HUES48 (cell line): ENCODE results near the gene ARFGAP3.

Experiments used
- H3K27ac ChIP-seq: one replicate; pipeline ENCODE4 v1.7.0; 2013; ENCODE audit warnings: low read depth, low read length, inconsistent platforms
- H3K27me3 ChIP-seq: 2 replicates; pipeline ENCODE4 v1.6.1; 2013; ENCODE audit warnings: mild to moderate bottlenecking, low read length; ENCODE audit not compliant: control insufficient read depth, insufficient read depth
- H3K36me3 ChIP-seq: 2 replicates; pipeline ENCODE4 v1.6.1; 2013; ENCODE audit warnings: low read length; ENCODE audit not compliant: control insufficient read depth, insufficient read depth
- H3K4me1 ChIP-seq: 2 replicates; pipeline ENCODE4 v1.6.1; 2013; ENCODE audit warnings: mild to moderate bottlenecking, low read length; ENCODE audit not compliant: control insufficient read depth, insufficient read depth
- H3K4me3 ChIP-seq: 2 replicates; pipeline ENCODE4 v1.5.1; 2013; ENCODE audit warnings: mild to moderate bottlenecking, low read depth, low read length
- H3K9ac ChIP-seq: 2 replicates; pipeline ENCODE4 v1.6.1; 2013; ENCODE audit warnings: mild to moderate bottlenecking, low read depth, low read length, moderate library complexity
- H3K9me3 ChIP-seq: 2 replicates; pipeline ENCODE4 v1.6.1; 2013; ENCODE audit warnings: low read length; ENCODE audit not compliant: control insufficient read depth, insufficient read depth

ARFGAP3 gene, protein sequence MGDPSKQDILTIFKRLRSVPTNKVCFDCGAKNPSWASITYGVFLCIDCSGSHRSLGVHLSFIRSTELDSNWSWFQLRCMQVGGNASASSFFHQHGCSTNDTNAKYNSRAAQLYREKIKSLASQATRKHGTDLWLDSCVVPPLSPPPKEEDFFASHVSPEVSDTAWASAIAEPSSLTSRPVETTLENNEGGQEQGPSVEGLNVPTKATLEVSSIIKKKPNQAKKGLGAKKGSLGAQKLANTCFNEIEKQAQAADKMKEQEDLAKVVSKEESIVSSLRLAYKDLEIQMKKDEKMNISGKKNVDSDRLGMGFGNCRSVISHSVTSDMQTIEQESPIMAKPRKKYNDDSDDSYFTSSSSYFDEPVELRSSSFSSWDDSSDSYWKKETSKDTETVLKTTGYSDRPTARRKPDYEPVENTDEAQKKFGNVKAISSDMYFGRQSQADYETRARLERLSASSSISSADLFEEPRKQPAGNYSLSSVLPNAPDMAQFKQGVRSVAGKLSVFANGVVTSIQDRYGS

DNA sequence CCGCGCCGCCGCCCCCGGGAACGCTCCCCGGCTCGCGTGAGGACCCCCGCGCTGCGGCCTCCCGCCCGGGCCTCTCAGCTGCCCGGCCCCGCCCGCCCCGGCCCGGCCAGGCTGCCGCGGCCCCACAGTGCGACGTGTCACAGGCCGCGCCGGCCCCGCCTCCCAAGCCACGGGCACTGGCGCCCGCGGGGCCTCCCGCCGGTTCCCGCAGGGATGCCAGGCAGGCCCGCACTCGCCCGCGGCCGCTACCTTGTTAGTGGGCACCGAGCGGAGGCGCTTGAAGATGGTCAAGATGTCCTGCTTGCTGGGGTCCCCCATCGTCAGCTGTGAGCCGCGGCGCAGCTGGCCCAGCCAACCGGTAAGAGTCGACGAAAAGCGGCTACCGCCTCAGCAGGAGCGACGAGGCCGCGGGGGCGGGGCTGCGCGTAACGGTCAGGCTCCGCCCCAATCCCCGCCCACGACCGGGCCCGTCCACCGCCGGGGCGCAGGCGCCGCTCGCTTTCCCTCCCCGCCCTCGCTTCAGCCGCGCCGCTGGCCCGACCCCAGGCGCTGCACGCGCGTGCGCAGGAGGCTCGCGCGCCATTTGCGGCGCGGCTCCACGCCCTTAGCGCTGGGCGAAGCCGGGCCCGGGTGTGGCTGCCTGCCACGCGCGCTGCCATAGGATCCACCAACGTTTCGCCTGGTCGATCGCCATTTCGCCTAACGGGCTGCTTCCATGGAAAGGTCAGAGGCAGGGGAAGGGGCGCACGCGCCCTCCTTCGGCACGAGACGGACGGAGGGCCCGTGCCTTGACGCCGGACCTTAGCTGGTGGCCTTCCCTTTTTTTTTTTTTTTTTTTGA, at the start of gene ARFGAP3:
Gene ARFGAP3 (minus strand): TSS at position 409 of the 840 bp plus-strand sequence. CDS start 91 bp downstream, at position 318.
- Histone ChIP-seq H3K36me3 (no peaks in the 10 kb centered on the region), H3K27me3 (peaks cover 18% of the 10 kb centered on the region), H3K4me1 (no peaks in the 10 kb centered on the region), H3K9ac (peak within 1 kb of the TSS; percentile 56), H3K27ac (peak within 1 kb of the TSS; percentile 77), H3K4me3 (peak within 1 kb of the TSS; percentile 73), H3K9me3 (no peaks in the 10 kb centered on the region)

DNA sequence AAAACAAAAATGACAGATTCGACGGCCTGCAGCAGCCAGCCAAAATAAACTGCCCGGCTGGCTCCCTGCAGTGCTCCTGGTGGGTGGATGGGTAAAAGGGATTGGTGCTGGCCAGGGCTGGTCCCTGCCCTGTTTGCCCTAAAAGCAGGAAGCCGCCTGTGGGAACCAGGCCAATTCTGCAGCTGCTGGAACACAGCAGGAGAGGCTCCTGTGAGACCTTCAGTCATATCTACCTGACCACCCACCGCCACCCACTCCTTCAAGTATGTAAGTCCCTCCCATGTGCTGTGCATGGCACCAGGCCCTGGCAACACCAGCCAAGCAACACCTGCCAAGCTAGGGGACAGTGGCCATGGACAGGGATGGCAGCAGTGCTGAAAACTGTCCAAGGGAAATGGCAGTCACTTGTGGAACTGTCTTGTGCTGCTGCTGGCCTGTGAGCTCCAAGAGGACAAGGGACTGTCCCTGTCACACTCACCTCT, 48.7 kb upstream of the ARFGAP3 start:
- Histone ChIP-seq H3K4me3 (no peak overlapping the region), H3K4me1 (0 out of 2 replicates have a peak, but pooled peaks cover 3% of the 10 kb centered on the region), H3K9me3 (no peaks in the 10 kb centered on the region), H3K27ac (no peak overlapping the region), H3K36me3 (peaks cover 34% of the 10 kb centered on the region), H3K27me3 (no peaks in the 10 kb centered on the region), H3K9ac (no peak overlapping the region)

DNA sequence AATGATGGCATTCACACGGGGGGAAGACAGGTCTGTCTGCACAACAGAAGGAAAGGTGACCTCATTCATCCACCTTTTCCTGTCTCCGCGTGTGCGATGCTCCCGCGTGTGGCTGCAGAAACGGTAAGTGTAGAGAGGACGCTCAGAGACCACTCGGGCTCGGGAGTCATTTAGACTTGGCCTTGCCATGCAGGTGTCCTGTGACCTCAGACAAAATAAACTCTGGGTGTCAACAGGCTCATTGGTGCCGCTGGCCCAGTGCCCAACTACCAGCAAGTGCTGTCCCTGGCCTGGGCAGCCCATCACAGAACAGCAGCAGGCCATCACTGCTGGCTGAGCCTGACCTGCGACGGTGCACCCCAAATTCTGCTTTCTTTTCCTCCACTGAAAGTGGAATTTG, 48.1 kb upstream of the ARFGAP3 start:
- H3K9ac ChIP-seq, result no peak overlapping the region
- H3K4me3 ChIP-seq, result no peak overlapping the region
- no peaks in the 10 kb centered on the region for H3K9me3 ChIP-seq
- H3K4me1 ChIP-seq, result 0 out of 2 replicates have a peak, but pooled peaks cover 3% of the 10 kb centered on the region
- H3K36me3 ChIP-seq, result peaks cover 30% of the 10 kb centered on the region
- H3K27ac ChIP-seq, result no peak overlapping the region
- no peaks in the 10 kb centered on the region for H3K27me3 ChIP-seq

DNA sequence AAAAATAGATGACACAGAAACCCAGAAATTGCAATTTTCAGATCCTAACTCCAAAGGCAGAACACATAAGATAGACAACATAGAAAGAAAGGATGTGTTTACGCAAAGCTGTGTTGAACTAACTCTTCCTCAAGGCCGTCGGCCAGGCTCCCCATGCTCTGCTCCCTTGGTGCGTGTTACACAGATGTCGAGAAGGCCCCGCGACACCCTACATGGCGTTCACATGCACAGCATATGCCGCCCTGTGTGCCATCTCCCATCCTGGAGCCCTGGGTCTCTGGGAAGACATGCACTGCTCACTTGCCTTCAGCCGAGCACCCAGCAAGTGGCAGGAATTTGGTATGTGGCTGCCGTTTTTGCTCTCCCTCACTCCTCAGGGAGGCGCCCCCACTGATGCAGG, 47.0 kb upstream of the ARFGAP3 start:
- H3K9ac ChIP-seq, result no peak overlapping the region
- no peak overlapping the region for H3K27ac ChIP-seq
- no peaks in the 10 kb centered on the region for H3K9me3 ChIP-seq
- H3K4me3 ChIP-seq, result no peak overlapping the region
- 0 out of 2 replicates have a peak, but pooled peaks cover 3% of the 10 kb centered on the region for H3K4me1 ChIP-seq
- peaks cover 23% of the 10 kb centered on the region for H3K36me3 ChIP-seq
- no peaks in the 10 kb centered on the region for H3K27me3 ChIP-seq

DNA sequence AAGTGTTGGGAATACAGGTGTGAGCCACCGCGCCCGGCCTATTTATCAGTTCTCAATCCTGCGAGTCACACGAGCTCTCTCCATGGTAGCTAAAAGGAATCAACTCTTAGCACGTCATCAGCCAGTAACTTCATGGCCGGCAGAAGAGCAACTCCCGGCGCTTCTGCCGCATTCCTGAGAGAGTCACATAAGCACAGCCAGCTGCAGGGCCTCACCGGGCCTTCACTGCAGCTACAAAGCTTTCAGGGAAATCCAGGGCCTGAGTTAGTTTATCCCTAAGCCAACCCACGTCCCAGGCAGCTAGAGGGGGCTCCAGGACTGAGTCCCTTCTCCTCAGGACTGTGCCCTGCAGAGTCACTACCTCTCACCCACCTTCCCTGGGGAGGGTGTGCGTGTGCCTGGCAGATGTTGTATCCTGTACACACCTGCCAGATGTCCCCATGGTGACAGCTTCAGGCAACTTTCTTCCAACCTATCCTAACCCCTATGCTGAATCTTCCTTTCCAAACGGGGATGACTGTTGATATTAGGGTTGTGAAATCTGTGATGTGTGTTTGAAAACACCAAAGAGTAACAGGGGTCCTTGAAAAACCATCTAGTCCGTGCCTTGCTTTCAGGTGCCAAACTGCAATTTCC, 45.9 kb upstream of the ARFGAP3 start:
- H3K27ac ChIP-seq, result no peak overlapping the region
- H3K9me3 ChIP-seq, result no peaks in the 10 kb centered on the region

DNA sequence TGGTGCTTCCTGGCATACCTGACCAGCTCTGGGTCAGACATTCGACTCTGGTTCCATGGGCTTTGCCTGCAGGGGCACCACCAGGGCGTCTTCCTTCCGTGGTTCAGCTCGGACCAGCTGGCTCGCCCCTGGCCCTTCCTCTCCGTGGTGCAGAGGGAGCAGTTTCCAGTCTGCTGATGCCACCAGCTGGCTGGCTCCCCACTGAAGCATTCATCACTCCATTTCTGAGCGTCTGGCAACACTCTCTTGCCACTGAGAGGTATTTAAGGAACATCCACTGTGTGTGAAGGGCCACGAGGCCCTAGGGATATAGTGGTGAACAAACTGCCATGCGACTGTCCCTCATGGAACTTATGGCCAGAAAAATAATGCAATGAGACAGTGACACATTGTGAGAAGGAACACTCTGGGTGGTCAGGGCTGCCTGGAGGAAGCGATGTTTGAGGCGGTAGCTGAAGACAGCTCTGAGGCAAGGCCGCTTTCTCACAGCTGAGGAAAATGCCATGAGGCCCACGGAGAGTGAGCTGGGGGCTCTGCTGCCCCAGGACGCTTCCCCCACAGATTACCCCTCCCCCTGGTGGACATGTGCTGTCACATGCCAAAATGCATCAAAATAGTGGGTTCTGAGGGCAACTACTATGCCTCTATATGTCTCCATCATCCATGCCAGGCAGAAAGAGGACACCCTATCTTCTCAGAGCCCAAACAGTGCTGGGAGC, 44.9 kb upstream of the ARFGAP3 start:
- H3K4me1 ChIP-seq, result 0 out of 2 replicates have a peak, but pooled peaks cover 3% of the 10 kb centered on the region
- H3K36me3 ChIP-seq, result peaks cover 14% of the 10 kb centered on the region
- no peak overlapping the region for H3K9ac ChIP-seq
- H3K9me3 ChIP-seq, result no peaks in the 10 kb centered on the region
- H3K27ac ChIP-seq, result no peak overlapping the region
- H3K4me3 ChIP-seq, result no peak overlapping the region
- no peaks in the 10 kb centered on the region for H3K27me3 ChIP-seq

More for the DNA sequence above, 45.9 kb upstream of the ARFGAP3 start:
- Histone ChIP-seq H3K4me1 (0 out of 2 replicates have a peak, but pooled peaks cover 3% of the 10 kb centered on the region), H3K27me3 (no peaks in the 10 kb centered on the region), H3K36me3 (peaks cover 23% of the 10 kb centered on the region), H3K9ac (no peak overlapping the region), H3K4me3 (no peak overlapping the region)

DNA sequence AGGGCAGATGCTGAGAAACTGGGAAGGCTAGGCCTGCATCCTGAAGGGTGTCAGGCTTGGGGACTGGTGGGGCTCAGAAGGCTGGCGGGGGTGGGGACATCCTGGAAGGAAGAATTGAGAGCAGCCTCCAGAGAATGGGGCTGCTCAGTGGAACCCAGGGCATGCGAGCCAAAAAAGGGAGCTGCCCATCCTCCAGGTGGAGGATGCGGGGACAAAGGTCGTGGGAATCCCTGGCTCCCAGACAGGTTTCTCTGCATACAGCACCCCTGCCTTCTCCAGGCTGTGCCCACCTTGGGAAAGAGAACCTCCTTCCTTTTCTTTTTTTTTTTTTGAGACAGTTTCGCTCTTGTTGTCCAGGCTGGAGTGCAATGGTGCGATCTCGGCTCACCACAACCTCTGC, 40.9 kb upstream of the ARFGAP3 start:
- Histone ChIP-seq H3K4me1 (no peaks in the 10 kb centered on the region), H3K27ac (no peak overlapping the region)

DNA sequence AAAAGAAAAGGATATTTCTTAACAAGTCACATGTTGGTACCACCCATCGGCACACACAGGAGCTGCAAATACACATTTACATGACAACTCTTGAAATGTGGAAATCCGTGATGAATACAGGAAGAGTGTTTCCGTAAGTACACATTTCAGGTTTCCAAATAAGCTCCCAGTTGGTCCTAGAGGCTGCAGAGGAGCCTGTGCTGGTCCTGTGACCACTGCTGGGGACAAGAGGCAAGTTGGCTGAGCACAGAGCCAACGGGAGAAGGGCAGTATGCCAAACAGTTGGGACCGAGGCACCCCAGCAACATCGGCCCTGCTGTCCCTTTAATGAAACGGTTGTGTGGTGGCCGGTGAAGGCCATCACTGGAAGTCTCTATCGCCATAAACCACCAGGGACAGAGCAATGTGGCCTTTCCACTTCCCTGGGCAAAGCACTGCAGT, 38.5 kb upstream of the ARFGAP3 start:
- H3K27me3 ChIP-seq, result no peaks in the 10 kb centered on the region
- no peak overlapping the region for H3K27ac ChIP-seq
- H3K4me3 ChIP-seq, result no peak overlapping the region
- H3K9me3 ChIP-seq, result no peaks in the 10 kb centered on the region
- peaks cover 18% of the 10 kb centered on the region for H3K36me3 ChIP-seq
- H3K9ac ChIP-seq, result no peak overlapping the region
- H3K4me1 ChIP-seq, result no peaks in the 10 kb centered on the region

More for the DNA sequence above, 40.9 kb upstream of the ARFGAP3 start:
- Histone ChIP-seq H3K9ac (no peak overlapping the region), H3K4me3 (no peak overlapping the region), H3K9me3 (no peaks in the 10 kb centered on the region), H3K27me3 (no peaks in the 10 kb centered on the region), H3K36me3 (peaks cover 17% of the 10 kb centered on the region)

DNA sequence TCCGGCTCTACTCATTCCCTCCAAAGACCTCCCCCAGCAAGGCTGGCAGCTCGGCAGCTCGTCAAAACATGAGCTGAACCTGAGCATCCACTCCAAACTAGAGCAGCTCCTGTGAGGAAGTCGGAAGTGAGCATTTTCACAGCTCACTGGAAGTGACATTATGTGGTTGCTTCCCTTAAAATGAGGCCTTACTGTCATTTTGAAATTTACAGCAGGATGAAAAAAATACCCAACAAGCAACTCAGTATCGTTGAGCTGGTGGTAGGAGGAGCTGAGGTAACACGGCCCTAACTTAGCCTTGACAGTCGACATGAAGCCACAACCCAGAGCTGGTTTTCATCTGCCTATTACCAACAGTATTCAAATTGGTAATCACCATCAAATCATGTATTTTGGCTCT, 38.0 kb upstream of the ARFGAP3 start:
- H3K4me3 ChIP-seq, result no peak overlapping the region
- H3K9ac ChIP-seq, result no peak overlapping the region
- no peaks in the 10 kb centered on the region for H3K4me1 ChIP-seq
- no peak overlapping the region for H3K27ac ChIP-seq
- no peaks in the 10 kb centered on the region for H3K9me3 ChIP-seq
- no peaks in the 10 kb centered on the region for H3K27me3 ChIP-seq
- peaks cover 23% of the 10 kb centered on the region for H3K36me3 ChIP-seq
